ENCODE results near the gene UROC1. TPM values are rescaled to one million over a fixed set of nuclear protein-coding genes. Genes with fewer than 3 reads are reported as not detected.

The UROC1 gene
- total and polyA plus RNA-seq, 2 experiments from 2014 or later, result not detected

DNA sequence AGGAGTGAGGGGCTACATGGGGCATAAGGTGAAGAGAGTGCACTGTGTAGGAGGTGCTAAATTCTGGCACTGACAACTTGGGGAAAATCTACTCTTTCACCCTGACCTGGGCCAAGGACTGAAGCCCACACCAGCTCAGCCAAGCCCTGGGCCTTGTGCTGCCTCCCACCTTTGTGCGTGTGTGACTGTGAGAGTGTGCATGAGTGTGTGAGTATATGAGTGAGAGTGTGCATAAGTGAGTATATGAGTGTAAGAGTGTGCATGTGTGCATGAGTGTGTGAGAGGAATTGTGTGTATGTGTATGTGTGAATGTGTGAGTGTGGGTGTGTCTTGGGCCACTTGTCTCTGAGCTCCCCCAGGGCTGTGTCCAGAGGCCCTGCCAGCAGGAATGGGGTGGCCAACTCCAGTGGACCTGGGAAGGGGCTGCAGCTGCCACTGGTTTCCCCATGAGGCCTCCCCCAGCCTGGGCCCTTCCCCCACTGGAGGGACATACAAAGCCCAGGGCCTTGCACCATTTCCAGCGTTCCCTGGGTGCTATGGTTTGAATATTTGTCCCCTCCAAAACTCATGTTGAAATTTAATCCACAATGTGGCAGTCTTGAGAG, 26.0 kb upstream of the UROC1 start:
- TF ChIP-seq EZH2 (IDR thresholded peaks at IDR 0.05; ENCODE audit: low read depth, unreplicated experiment) (no peak), ZNF114 (CRISPR knock-in tag; IDR thresholded peaks at IDR 0.05) (no peak), CREB1 (CRISPR knock-in tag; IDR thresholded peaks at IDR 0.05; ENCODE audit: low read depth) (no peak), STAT1 (IDR thresholded peaks at IDR 0.05; ENCODE audit: unreplicated experiment) (no peak), NANOG (IDR thresholded peaks at IDR 0.05; ENCODE audit: borderline replicate concordance) (no peak), POLR2AphosphoS5 (IDR thresholded peaks at IDR 0.05; ENCODE audit: low read depth) (no peak), EZH2phosphoT487 (IDR thresholded peaks at IDR 0.05; ENCODE audit: unreplicated experiment) (no peak), ZNF331 (CRISPR knock-in tag; IDR thresholded peaks at IDR 0.05; ENCODE audit: low read depth) (no peak), JUNB (IDR thresholded peaks at IDR 0.05; ENCODE audit: unreplicated experiment) (no peak)
- TF ChIP-seq, protein P1, sequence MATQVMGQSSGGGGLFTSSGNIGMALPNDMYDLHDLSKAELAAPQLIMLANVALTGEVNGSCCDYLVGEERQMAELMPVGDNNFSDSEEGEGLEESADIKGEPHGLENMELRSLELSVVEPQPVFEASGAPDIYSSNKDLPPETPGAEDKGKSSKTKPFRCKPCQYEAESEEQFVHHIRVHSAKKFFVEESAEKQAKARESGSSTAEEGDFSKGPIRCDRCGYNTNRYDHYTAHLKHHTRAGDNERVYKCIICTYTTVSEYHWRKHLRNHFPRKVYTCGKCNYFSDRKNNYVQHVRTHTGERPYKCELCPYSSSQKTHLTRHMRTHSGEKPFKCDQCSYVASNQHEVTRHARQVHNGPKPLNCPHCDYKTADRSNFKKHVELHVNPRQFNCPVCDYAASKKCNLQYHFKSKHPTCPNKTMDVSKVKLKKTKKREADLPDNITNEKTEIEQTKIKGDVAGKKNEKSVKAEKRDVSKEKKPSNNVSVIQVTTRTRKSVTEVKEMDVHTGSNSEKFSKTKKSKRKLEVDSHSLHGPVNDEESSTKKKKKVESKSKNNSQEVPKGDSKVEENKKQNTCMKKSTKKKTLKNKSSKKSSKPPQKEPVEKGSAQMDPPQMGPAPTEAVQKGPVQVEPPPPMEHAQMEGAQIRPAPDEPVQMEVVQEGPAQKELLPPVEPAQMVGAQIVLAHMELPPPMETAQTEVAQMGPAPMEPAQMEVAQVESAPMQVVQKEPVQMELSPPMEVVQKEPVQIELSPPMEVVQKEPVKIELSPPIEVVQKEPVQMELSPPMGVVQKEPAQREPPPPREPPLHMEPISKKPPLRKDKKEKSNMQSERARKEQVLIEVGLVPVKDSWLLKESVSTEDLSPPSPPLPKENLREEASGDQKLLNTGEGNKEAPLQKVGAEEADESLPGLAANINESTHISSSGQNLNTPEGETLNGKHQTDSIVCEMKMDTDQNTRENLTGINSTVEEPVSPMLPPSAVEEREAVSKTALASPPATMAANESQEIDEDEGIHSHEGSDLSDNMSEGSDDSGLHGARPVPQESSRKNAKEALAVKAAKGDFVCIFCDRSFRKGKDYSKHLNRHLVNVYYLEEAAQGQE (IDR thresholded peaks at IDR 0.05; ENCODE audit: unreplicated experiment), result no peak
- TF ChIP-seq, protein P2, sequence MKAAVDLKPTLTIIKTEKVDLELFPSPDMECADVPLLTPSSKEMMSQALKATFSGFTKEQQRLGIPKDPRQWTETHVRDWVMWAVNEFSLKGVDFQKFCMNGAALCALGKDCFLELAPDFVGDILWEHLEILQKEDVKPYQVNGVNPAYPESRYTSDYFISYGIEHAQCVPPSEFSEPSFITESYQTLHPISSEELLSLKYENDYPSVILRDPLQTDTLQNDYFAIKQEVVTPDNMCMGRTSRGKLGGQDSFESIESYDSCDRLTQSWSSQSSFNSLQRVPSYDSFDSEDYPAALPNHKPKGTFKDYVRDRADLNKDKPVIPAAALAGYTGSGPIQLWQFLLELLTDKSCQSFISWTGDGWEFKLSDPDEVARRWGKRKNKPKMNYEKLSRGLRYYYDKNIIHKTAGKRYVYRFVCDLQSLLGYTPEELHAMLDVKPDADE (IDR thresholded peaks at IDR 0.05), result no peak
- TF ChIP-seq, protein P3, sequence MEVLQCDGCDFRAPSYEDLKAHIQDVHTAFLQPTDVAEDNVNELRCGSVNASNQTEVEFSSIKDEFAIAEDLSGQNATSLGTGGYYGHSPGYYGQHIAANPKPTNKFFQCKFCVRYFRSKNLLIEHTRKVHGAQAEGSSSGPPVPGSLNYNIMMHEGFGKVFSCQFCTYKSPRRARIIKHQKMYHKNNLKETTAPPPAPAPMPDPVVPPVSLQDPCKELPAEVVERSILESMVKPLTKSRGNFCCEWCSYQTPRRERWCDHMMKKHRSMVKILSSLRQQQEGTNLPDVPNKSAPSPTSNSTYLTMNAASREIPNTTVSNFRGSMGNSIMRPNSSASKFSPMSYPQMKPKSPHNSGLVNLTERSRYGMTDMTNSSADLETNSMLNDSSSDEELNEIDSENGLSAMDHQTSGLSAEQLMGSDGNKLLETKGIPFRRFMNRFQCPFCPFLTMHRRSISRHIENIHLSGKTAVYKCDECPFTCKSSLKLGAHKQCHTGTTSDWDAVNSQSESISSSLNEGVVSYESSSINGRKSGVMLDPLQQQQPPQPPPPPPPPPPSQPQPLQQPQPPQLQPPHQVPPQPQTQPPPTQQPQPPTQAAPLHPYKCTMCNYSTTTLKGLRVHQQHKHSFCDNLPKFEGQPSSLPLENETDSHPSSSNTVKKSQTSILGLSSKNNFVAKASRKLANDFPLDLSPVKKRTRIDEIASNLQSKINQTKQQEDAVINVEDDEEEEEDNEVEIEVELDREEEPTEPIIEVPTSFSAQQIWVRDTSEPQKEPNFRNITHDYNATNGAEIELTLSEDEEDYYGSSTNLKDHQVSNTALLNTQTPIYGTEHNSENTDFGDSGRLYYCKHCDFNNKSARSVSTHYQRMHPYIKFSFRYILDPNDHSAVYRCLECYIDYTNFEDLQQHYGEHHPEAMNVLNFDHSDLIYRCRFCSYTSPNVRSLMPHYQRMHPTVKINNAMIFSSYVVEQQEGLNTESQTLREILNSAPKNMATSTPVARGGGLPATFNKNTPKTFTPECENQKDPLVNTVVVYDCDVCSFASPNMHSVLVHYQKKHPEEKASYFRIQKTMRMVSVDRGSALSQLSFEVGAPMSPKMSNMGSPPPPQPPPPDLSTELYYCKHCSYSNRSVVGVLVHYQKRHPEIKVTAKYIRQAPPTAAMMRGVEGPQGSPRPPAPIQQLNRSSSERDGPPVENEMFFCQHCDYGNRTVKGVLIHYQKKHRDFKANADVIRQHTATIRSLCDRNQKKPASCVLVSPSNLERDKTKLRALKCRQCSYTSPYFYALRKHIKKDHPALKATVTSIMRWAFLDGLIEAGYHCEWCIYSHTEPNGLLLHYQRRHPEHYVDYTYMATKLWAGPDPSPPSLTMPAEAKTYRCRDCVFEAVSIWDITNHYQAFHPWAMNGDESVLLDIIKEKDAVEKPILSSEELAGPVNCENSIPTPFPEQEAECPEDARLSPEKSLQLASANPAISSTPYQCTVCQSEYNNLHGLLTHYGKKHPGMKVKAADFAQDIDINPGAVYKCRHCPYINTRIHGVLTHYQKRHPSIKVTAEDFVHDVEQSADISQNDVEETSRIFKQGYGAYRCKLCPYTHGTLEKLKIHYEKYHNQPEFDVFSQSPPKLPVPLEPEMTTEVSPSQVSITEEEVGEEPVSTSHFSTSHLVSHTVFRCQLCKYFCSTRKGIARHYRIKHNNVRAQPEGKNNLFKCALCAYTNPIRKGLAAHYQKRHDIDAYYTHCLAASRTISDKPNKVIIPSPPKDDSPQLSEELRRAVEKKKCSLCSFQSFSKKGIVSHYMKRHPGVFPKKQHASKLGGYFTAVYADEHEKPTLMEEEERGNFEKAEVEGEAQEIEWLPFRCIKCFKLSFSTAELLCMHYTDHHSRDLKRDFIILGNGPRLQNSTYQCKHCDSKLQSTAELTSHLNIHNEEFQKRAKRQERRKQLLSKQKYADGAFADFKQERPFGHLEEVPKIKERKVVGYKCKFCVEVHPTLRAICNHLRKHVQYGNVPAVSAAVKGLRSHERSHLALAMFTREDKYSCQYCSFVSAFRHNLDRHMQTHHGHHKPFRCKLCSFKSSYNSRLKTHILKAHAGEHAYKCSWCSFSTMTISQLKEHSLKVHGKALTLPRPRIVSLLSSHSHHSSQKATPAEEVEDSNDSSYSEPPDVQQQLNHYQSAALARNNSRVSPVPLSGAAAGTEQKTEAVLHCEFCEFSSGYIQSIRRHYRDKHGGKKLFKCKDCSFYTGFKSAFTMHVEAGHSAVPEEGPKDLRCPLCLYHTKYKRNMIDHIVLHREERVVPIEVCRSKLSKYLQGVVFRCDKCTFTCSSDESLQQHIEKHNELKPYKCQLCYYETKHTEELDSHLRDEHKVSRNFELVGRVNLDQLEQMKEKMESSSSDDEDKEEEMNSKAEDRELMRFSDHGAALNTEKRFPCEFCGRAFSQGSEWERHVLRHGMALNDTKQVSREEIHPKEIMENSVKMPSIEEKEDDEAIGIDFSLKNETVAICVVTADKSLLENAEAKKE (CRISPR knock-in tag; IDR thresholded peaks at IDR 0.05), result no peak
- TF ChIP-seq, protein P4, sequence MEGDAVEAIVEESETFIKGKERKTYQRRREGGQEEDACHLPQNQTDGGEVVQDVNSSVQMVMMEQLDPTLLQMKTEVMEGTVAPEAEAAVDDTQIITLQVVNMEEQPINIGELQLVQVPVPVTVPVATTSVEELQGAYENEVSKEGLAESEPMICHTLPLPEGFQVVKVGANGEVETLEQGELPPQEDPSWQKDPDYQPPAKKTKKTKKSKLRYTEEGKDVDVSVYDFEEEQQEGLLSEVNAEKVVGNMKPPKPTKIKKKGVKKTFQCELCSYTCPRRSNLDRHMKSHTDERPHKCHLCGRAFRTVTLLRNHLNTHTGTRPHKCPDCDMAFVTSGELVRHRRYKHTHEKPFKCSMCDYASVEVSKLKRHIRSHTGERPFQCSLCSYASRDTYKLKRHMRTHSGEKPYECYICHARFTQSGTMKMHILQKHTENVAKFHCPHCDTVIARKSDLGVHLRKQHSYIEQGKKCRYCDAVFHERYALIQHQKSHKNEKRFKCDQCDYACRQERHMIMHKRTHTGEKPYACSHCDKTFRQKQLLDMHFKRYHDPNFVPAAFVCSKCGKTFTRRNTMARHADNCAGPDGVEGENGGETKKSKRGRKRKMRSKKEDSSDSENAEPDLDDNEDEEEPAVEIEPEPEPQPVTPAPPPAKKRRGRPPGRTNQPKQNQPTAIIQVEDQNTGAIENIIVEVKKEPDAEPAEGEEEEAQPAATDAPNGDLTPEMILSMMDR (conservative IDR thresholded peaks at IDR 0.05; ENCODE audit: low read depth in 2 of 2), result no peak
- Mint-ChIP-seq H3K4me3 (no peak overlapping the region), H3K36me3 (ENCODE audit: low read depth) (peaks cover 3% of the 10 kb centered on the region; the same call in 1 of the 3 replicates), H3K4me1 (peaks cover 24% of the 10 kb centered on the region), H3K9me3 (no peaks in the 10 kb centered on the region), H3K27me3 (ENCODE audit: insufficient read depth, low read depth, poor library complexity) (peaks cover 13% of the 10 kb centered on the region), H3K27ac (no peak overlapping the region)
- no peaks in the 10 kb centered on the region for H3K79me2 ChIP-seq (replicated peaks; ENCODE audit: insufficient read depth)
- DNase-seq (ENCODE audit: low spot score), result no peak
- H3K4me1 ChIP-seq (ENCODE audit: insufficient read depth), result peaks cover 6% of the 10 kb centered on the region
- H3K4me3 ChIP-seq, result no peak overlapping the region
- 0 out of 2 replicates have a peak, but pooled peaks cover 5% of the 10 kb centered on the region for H3F3A ChIP-seq (replicated peaks; ENCODE audit: low read depth)
- no peak overlapping the region for H2AFZ ChIP-seq
- H4K20me1 ChIP-seq (replicated peaks; ENCODE audit: insufficient read depth), result no peaks in the 10 kb centered on the region
- H3K9me2 ChIP-seq (ENCODE audit: insufficient read depth), result no peaks in the 10 kb centered on the region
- H3K4me2 ChIP-seq, result no peak overlapping the region
- H3K36me3 ChIP-seq (ENCODE audit: insufficient read depth), result no peaks in the 10 kb centered on the region
- no peak for ATAC-seq
- H3K27me3 ChIP-seq (ENCODE audit: insufficient read depth), result peaks cover 11% of the 10 kb centered on the region; the same call in 1 of the 2 replicates
- no peak overlapping the region for H3K27ac ChIP-seq (ENCODE audit: low read depth)
